BE2C (cell line): ENCODE results near the gene TYR.
"Not testable (repeated sequence)": the region's sequence is repeated elsewhere in the genome, so short reads cannot be mapped to it uniquely, and the experiment has no call there.

ENCODE experiments used
- DNase-seq: peaks from one replicate; pipeline ENCODE4 v3.0.0-alpha.2; 2020
- H3K27me3 ChIP-seq: fragments of 250-450 bp; sonication (Bioruptor Pico); 2 replicates; pipeline ENCODE4 v1.5.1; 2020; ENCODE audit warnings: mild to moderate bottlenecking
- H3K36me3 ChIP-seq: fragments of 250-450 bp; sonication (Bioruptor Pico); 2 replicates; pipeline ENCODE4 v1.5.1; 2020; ENCODE audit warnings: mild to moderate bottlenecking
- H3K4me1 ChIP-seq: fragments of 250-450 bp; sonication (Bioruptor Pico); 2 replicates; pipeline ENCODE4 v1.5.1; 2020
- H3K4me3 ChIP-seq: 2 replicates; pipeline ENCODE4 v1.5.1; 2011; ENCODE audit warnings: low read depth, low read length
- H3K9me3 ChIP-seq: fragments of 250-450 bp; sonication (Bioruptor Pico); 2 replicates; pipeline ENCODE4 v1.5.1; 2020
- TF ChIP-seq, protein P1 (sequence below): IDR thresholded peaks from 2 replicates; pipeline ENCODE4 v1.5.1; 2012; ENCODE audit warnings: mild to moderate bottlenecking, low read depth, low read length

The TYR gene

DNA sequence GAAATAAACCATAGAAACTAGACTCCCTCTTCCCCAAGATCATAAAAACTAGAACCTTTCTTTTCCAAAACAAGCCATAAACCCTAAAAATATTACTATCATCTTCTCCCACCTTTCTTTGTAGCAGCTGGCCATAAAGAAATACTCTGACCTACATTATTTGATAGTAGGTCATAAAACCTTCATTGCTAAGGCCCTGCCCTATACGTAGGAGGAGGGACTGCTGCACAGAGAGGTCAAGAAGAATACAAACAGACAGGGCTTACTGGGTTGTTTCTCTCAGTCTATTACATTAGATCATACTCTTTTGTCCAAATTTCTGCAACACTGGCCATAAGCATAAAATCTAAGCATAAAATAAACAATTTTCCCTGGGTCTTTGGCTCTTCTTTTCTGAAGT, 101.5 kb downstream of the TYR start:
- Histone ChIP-seq H3K4me1 (no peaks in the 10 kb centered on the region), H3K27me3 (no peaks in the 10 kb centered on the region), H3K9me3 (no peaks in the 10 kb centered on the region), H3K36me3 (no peaks in the 10 kb centered on the region), H3K4me3 (no peak overlapping the region)
- DNase-seq = no peak
- TF ChIP-seq, protein P1, sequence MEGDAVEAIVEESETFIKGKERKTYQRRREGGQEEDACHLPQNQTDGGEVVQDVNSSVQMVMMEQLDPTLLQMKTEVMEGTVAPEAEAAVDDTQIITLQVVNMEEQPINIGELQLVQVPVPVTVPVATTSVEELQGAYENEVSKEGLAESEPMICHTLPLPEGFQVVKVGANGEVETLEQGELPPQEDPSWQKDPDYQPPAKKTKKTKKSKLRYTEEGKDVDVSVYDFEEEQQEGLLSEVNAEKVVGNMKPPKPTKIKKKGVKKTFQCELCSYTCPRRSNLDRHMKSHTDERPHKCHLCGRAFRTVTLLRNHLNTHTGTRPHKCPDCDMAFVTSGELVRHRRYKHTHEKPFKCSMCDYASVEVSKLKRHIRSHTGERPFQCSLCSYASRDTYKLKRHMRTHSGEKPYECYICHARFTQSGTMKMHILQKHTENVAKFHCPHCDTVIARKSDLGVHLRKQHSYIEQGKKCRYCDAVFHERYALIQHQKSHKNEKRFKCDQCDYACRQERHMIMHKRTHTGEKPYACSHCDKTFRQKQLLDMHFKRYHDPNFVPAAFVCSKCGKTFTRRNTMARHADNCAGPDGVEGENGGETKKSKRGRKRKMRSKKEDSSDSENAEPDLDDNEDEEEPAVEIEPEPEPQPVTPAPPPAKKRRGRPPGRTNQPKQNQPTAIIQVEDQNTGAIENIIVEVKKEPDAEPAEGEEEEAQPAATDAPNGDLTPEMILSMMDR = no peak

DNA sequence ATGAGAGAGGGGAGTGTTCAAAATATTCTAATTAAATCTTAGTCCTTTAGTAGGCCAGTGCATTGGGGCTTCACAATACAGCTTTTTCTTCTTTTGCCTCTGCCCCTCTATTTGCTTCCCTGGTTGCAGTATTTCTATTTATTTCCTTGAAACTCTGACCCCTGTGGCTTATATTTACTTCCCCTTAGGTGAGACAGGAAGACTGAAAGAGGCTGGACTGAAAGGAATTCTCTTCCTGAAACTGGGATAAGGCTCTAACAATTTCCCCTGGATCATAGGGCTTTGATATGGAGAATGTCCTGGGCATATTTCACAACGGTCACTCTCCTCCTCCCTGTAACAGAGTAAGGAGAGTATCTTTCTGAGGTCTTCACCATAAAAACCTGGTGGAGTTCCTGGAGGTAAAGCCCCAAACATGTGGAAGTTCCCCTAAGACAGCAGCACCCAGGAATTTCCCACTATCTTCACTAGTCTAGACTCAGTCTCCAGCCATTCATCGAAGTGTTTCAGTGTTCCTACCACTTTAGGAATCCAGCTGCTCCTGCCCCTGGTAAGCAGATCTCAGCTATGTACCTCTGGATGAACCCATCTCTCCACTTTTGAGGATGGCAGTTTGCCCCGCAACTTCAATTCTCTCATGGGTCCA, 103.5 kb downstream of the TYR start:
- H3K36me3 ChIP-seq, H3K9me3 ChIP-seq, DNase-seq, H3K4me3 ChIP-seq, H3K4me1 ChIP-seq, H3K27me3 ChIP-seq: not testable (repeated sequence)

DNA sequence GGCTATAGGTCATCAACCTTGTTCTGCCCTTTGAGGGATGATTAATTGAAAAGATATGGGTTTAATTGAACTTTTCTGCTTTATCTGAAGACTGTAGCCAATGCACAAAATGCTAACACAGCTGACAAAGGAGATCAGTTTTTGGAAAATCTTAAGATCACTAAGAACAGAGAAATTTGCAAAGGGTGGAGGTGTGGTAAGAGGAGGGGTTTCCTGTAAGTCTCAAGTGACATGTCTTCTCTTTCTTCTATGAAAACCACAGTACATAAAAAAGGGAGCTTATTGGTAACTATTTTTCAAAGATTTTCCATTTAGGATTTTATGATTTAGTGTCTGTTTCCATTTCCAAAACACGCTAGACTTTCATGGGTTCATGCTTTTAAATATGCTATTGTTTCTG, 108.9 kb downstream of the TYR start:
- not testable (repeated sequence) for DNase-seq, H3K4me3 ChIP-seq, H3K4me1 ChIP-seq, H3K27me3 ChIP-seq, H3K36me3 ChIP-seq, H3K9me3 ChIP-seq

DNA sequence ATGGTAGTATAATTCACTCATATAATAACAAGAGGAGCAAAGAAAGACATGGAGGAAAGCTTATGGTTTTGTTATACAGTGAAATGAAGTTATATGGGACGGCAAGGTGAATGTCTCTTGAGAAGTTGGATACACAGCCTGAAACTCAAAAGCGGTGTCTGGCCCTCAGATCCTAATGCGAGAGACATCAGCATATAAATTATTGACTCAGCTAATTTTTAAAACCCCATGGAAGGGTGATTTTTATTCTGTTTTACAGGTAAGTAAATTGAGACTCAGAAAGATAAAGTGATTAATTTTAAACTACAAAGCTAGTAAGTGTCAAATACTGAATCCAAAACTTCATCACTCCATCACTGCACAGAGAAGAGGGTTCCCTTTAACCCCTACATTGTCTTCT, 110.3 kb downstream of the TYR start:
- H3K4me1 ChIP-seq, H3K4me3 ChIP-seq, H3K27me3 ChIP-seq, DNase-seq, H3K36me3 ChIP-seq, H3K9me3 ChIP-seq: not testable (repeated sequence)

DNA sequence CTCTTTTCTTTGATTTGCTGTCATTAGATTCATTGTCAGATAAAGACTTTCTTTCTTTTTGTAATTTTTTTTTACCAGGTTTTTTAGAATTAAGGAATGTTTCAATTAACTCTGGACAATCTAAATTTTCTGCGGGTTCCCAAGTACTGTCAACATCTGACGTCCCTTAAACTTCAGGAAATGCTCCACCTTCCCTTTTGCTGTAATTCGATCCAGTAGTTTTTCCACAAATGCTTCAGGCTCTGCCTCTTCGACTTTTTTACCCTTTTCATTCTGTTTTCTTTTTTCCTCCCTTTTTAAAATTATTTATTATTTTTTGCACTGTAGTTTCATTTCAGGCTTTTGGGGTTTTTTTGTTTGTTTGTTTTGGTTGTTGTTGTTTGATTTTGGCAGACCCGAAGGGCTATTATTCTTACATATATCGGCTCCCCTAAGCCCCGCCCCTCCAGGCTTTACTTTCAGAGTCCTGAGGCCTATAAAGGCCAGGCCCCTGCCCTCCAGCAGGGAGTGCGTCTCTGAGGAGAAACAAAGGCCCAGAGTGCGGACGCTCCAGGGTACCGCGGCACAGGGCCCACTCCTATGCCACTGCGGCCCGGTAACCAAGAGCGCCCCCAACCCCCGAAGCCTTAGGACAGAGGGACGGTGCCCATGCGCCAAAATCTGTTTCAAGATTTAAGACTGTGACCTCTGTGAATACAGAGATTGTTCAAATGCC, 116.4 kb downstream of the TYR start:
- Histone ChIP-seq H3K9me3 (no peaks in the 10 kb centered on the region), H3K36me3 (no peaks in the 10 kb centered on the region), H3K27me3 (no peaks in the 10 kb centered on the region), H3K4me3 (no peak overlapping the region), H3K4me1 (no peaks in the 10 kb centered on the region)
- DNase-seq = peak; percentile 3
- TF ChIP-seq, protein P1 = no peak

DNA sequence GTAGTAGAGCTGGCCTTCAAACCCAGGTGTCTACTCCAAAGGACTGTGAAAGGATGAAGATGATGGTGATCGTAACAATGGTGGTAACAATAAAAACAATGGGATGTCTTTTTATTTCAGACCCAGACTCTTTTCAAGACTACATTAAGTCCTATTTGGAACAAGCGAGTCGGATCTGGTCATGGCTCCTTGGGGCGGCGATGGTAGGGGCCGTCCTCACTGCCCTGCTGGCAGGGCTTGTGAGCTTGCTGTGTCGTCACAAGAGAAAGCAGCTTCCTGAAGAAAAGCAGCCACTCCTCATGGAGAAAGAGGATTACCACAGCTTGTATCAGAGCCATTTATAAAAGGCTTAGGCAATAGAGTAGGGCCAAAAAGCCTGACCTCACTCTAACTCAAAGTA, 117.3 kb downstream of the TYR start:
- H3K4me1 ChIP-seq, H3K9me3 ChIP-seq, DNase-seq, H3K27me3 ChIP-seq, H3K36me3 ChIP-seq, H3K4me3 ChIP-seq: not testable (repeated sequence)

DNA sequence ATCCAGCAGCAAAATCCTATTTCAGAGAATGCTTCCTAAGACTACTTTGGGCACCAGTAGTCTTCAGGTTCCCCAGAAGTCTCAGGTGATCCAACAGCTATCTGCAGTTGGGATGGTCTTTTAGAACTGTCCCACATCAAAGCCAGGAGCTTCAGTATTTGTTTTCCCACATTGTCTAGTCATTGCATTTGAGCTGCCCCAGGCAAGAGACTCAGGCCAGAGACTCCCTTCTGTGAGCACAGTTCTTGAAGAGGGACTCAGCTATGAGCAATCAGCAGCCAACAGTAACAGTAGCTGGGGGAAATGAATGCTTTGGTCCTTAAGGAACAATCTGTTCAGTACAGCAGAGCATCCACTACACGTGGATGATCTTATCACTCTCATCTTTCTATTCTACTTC, 125.4 kb downstream of the TYR start:
- not testable (repeated sequence) for DNase-seq, H3K9me3 ChIP-seq, H3K4me3 ChIP-seq, H3K27me3 ChIP-seq, H3K36me3 ChIP-seq, H3K4me1 ChIP-seq

DNA sequence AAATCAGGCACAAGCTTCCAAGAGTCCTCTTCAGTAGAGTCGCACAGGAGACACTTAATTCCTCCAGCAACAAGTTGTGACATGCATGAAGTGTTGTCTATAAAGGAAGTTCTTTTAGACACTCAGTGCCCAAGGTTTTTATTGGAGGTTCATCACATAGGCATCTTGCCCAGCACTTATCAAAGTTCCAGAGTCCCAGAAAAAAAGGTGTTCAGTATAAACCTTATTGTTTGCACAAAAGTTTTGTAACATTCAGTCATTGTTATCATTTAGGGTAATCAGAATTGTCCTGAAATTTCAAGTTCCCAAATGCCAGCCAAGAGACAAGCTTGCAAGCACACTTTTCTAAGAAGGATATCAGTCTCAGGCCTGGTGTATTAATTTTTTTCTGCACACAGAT, 130.6 kb downstream of the TYR start:
- H3K4me3 ChIP-seq = not testable (repeated sequence)

DNA sequence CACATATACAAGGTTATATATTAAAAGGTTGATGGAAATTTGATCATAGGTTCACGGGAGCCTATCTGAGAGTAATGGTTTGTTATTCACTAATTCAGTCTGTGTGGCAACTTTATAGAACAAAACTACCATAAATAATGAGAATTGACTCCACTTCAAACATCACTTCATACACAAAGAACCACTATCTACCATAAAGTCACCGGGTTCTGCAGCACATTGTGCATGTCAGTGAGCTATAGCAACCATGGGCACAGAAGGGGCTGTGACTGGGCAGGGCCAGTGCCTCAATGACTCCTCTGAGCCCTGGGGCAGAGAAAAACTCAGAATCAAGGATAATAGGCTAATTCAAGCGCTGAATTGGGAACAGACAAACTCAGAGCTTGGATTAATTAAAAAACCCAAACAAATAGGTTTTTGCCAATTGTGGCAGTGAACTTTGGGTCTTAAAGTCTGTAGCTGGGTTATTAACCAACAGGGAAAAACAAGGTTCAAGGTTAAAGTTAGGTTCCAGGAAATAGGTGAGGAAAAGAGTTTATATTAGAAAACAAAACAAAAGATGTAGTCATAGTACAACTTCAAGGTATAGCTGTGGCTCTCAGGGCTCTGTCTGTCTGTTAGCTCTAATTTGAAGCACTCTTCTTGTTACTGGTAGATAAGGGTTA, 131.8 kb downstream of the TYR start:
- H3K4me3 ChIP-seq, H3K36me3 ChIP-seq, H3K4me1 ChIP-seq, H3K27me3 ChIP-seq, DNase-seq, H3K9me3 ChIP-seq: not testable (repeated sequence)

More for the DNA sequence above, 130.6 kb downstream of the TYR start:
- not testable (repeated sequence) for H3K36me3 ChIP-seq, H3K9me3 ChIP-seq, H3K4me1 ChIP-seq, DNase-seq, H3K27me3 ChIP-seq

DNA sequence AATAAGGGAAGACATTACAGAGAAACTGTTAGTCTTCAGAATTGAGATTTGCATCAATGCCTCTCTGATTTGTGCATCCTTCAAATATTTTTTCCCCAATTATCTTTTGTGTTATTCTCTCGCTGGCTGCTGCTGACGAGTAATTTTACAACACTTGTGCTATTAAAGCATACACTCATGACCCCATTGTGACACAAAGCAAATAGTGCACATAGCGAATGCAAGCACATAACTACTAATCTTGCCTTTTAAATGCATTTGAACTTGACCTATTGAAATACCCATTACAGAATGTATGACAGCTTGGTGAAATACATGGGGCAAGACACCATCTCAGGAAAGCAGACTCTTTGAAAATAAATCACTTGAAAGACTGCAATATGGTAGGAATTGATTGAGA, 132.9 kb downstream of the TYR start:
- H3K36me3 ChIP-seq, DNase-seq, H3K4me3 ChIP-seq, H3K4me1 ChIP-seq, H3K27me3 ChIP-seq, H3K9me3 ChIP-seq: not testable (repeated sequence)
